Neural progenitor cell (in vitro differentiated cells): ENCODE results near the gene ACOT6.
"Not testable (repeated sequence)": the region's sequence is repeated elsewhere in the genome, so short reads cannot be mapped to it uniquely, and the experiment has no call there.

Experiments
- EZH2 ChIP-seq: fragments of 200-600 bp; sonication (generic); IDR thresholded peaks from 2 replicates; pipeline ENCODE4 v1.6.1; 2017; ENCODE audit warnings: antibody characterized with exemption, mild to moderate bottlenecking, moderate library complexity
- EZH2phosphoT487 ChIP-seq: fragments of 200-600 bp; sonication (generic); IDR thresholded peaks from 2 replicates; pipeline ENCODE4 v1.6.1; 2017; ENCODE audit warnings: antibody characterized with exemption
- TF ChIP-seq, protein P1 (sequence below): fragments of 200-600 bp; sonication (generic); IDR thresholded peaks from 2 replicates; pipeline ENCODE4 v1.5.1; 2017; ENCODE audit warnings: antibody characterized with exemption, mild to moderate bottlenecking

DNA sequence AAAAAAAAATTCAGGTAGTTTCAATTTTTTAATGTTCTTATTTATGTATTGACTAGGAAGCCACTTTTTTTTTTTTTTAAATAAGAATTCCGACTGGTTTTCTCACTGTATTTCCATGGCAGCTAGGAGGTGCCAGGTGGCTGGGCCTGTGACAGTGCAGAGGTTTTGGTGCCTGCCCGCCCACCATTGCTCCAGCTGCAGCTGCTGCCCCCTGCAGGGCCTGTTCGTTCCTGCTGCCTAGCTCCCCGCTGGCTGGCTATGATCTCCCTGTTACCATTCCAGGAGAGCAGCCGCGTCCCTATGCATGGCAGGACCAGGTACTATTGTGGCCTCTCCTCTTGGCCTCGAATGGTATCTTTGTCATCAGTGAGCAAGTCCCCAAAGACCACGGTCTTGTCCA is 41.4 kb upstream of the ACOT6 start:
- TF ChIP-seq, protein P1, sequence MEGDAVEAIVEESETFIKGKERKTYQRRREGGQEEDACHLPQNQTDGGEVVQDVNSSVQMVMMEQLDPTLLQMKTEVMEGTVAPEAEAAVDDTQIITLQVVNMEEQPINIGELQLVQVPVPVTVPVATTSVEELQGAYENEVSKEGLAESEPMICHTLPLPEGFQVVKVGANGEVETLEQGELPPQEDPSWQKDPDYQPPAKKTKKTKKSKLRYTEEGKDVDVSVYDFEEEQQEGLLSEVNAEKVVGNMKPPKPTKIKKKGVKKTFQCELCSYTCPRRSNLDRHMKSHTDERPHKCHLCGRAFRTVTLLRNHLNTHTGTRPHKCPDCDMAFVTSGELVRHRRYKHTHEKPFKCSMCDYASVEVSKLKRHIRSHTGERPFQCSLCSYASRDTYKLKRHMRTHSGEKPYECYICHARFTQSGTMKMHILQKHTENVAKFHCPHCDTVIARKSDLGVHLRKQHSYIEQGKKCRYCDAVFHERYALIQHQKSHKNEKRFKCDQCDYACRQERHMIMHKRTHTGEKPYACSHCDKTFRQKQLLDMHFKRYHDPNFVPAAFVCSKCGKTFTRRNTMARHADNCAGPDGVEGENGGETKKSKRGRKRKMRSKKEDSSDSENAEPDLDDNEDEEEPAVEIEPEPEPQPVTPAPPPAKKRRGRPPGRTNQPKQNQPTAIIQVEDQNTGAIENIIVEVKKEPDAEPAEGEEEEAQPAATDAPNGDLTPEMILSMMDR: peak; percentile 58
- not testable (repeated sequence) for TF ChIP-seq EZH2phosphoT487, EZH2
